T-helper 22 cell (primary cell): Measurements from ENCODE around the gene SPINK8.
"Not testable (repeated sequence)": the region's sequence is repeated elsewhere in the genome, so short reads cannot be mapped to it uniquely, and the experiment has no call there.

ENCODE experiments used
- DNase-seq: peaks from one replicate; pipeline ENCODE4 v3.0.0-alpha.2; 2020; ENCODE audit warnings: low read depth

Gene SPINK8

GRCh38 chr3:48333346-48334245 is at the start of gene SPINK8:
Gene SPINK8 (minus strand): TSS chr3:48333661. CDS start chr3:48328341, 5,320 bp downstream.
- DNase-seq, result not testable (repeated sequence)

DNA sequence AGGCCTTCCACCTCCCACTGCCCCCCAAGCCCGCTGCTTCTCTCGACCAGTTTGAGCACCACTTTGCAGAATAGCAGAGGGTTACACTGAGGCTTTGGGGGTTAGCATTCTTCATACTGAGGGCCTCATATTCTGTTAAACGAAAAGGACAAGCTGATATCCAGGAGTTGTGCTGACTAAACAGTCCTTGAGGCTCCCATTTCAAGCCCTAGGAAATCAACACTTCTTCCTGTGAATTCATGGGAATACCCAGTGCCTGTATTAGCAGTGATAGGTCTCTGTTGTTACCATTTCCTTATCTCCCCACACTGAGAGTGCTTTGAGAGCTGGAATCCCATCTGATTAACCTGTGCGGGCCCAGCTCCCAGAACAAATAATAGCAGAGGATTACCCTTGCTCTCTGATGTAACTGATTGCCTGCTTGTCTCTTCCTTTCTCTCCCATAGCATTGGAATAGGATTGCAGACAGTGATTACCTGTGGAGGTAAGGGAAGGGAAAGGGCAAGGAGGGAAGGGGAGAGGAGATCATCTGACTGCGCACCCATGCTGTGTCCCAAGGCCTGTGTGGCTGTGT is 39.5 kb upstream of the SPINK8 start:
- no peak for DNase-seq

GRCh38 chr3:48372377-48372770 is 38.9 kb upstream of the SPINK8 start:
- no peak for DNase-seq

- no peak for DNase-seq
Observed at GRCh38 chr3:48371651-48372376, 38.4 kb upstream of the SPINK8 start, which contains the start of gene FBXW12. Gene FBXW12 (plus strand): TSS chr3:48372219. CDS start chr3:48372768, 549 bp downstream.

DNA sequence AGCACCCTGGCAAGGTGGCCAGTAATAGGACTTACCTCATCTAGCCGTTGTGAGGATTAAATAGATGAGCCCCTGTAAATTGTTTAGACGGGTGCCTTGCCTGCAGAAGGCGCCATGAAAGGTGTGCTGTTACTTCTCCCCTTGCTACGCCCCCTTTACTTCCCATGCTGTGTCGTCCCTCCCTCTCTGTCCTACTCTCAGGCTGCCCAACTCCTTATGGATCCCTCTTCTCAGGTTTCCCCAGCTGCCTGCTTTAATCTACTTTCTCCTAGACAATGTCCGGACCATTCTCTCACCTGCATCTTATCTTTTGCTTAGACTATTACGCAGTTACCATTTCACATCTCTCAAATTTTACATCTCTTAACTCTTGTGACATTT is 36.9 kb upstream of the SPINK8 start:
- DNase-seq, result no peak

- DNase-seq, result no peak
Observed at GRCh38 chr3:48369693-48370332, 36.4 kb upstream of the SPINK8 start.

DNA sequence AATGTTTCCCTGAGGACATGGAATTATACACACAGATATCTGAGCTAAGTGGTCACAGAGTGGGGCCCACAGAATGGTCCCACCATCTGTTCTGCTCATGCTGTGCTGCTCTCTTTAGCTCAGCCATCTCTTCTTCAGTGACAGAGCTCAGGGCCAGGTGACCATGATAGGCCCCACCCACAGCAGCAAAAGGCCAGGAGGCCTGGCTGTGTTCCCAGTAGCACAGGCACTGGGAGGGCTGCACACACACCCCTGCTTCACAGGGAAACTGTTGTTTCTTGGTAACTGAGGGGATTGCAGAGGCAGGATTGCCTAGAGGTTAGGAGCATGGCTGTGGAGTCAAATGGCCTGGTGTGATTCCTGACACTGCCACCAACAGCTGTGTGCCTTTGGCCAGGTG is 33.7 kb upstream of the SPINK8 start:
- DNase-seq, result no peak

DNA sequence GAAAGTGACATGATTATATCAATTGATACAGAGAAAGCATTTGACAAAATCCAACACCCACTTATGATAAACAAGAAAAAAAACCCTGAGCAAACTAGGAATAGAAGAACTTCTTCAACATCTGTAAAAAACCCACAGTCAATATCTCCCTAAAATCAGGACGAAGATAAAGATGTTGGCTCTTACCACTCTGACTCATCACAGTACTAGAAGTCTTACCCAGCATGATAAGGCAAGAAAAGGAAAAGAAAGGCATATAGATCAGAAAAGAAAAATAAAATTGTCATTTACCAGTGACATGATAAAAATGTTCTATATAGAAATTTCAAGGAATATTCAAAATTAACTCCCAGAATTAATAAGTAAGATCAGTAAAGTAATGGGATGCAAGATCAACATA is 31.4 kb upstream of the SPINK8 start:
- no peak for DNase-seq

DNA sequence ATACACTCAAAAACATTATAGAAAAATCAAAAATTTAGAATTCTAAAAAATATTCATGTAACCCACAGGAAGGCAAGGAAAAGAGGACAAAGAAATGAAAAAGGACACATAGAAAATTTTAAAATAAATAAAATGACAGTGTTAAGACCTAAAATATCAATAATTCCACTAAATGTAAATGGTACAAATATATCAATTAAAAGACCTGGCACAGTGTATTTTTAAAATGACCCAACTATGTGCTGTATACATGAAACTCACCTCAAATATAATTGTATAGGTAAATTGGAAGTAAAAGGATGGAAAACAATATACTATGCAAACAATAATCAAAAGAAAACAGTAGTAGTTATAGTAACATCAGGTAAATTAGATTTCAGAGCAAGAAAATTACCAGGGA is 28.5 kb upstream of the SPINK8 start:
- DNase-seq, result no peak

GRCh38 chr3:48356419-48356818 is 23.0 kb upstream of the SPINK8 start:
- DNase-seq, result no peak

DNA sequence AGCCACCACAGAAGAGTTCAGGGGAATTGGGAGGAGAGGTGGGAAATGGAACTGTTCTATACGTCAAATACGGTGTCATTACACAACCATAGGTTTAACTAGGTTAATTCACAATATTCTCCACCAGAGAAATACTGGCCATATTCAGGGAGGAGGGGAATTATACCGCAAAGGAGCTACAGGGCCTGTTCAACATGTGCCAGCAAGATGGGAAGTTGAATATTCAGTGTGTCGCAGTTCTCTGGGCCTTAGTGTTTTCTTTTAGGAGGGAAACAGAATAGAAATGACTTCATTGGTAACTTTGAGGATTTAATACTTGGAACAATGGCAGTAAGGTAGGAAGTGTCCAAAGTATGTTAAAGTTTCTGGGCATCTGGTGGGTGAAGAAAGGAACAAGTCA is 20.5 kb upstream of the SPINK8 start:
- no peak for DNase-seq

DNA sequence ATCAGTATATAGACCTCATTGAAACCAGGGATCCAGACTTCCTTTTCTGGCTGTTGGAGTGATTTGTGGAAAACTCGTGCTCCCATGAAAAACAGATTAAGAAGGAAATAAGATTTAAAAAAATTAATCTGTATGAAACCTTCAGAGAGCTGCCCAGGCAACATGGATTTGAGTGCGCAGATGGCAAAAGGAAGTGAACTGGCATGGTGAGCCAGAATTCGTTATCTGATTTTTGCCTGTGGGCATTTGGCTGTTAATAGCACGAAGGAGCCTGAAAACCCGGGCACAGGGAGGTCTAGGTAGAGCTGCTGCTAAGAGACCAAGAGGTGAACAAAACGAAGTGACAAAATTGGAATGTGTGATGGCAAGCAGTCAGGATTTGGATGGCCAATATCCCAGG is 19.1 kb upstream of the SPINK8 start:
- DNase-seq, result no peak

DNA sequence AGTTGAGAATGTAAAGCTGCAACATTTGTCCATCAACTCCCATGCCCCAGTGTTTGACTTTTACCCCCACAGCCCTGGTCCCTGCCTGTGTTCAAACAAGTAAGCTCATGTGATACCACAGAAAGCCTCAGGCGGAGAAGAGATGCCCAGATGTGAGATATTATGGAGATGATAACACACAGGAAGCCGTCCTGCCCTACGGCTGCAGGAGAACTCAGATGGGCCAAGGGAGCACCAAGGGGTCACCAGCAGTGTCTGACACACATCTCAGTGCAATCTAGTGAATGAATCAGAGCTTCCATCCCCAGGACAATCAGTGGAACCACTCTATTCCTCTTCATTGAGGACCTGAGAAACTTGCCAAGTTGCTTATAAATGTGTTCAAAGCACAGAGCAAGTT is 14.0 kb upstream of the SPINK8 start:
- DNase-seq, result no peak

GRCh38 chr3:48345946-48346572 is 12.6 kb upstream of the SPINK8 start:
- DNase-seq, result no peak

DNA sequence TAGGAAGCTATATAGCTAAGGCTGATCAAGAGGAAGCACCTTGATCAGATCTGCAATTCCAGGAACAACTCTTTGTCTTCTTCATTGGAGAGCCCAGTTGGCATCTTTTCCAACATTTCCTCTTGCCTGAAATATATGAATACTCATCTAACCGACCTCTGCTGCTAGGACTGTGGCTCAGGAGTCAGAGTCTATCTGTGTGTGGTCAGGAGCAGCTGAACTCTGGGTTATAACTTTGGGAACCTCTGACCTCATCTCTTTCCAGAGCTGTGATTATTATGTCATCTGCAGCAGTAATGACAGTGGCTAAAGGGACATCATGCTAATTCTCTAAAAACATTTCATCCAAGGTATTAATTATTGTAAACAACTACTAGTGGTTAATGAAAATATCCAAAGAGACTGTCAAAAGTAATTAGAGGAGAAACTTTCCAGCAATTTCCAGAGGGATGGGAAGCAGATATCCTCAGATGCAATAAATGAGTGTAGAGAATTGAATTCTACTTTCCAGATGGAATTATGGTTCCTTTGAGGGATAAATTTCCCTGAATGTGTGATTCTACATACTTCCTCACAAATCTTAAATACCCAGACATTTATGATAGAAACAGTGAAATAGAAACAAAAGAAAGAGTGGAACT is 11.5 kb upstream of the SPINK8 start:
- no peak for DNase-seq

- no peak for DNase-seq
Observed at GRCh38 chr3:48343432-48343831, 10.0 kb upstream of the SPINK8 start.

DNA sequence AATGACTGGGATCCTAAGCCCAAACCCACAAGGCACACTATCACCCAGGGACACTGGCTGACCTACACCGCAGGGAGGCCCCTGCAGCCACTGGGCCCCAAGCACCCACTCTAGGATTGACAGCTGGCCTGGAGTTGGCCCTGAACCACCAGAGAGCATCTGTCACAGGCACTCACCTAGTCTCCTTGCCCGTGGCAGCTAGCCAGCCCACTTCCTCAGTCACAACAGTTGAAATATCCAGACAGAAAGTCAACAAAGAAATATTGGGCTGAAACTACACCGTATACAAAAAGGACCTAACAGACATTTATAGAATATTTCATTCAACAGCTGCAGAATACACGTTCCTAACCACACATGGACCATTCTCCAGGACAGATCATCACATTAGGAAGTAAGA is 5.2 kb upstream of the SPINK8 start:
- DNase-seq, result no peak

DNA sequence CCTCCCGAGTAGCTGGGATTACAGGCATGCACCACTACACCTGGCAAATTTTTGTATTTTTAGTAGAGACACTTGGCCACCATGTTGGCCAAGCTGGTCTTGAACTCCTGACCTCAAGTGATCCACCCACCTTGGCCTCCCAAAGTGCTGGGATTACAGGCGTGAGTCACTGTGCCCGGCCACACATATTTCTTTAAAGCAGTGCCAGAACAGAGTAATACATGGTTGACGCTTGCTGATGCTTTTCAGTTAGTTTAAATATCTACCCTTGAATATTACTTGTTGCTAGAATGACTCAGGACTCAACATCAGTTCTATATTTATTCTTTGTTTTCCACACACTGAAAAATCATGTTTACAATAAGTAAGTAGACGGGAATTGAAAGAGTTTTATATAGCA is 4.1 kb upstream of the SPINK8 start:
- DNase-seq, result not testable (repeated sequence)

GRCh38 chr3:48335286-48335685 is 1.8 kb upstream of the SPINK8 start:
- DNase-seq, result not testable (repeated sequence)

GRCh38 chr3:48334605-48335004 is 1.1 kb upstream of the SPINK8 start:
- no peak for DNase-seq

GRCh38 chr3:48331706-48332435 is 1.6 kb downstream of the SPINK8 start:
- DNase-seq, result not testable (repeated sequence)
